Measurements from ENCODE around the gene TOMM34. TPM values are rescaled to one million over a fixed set of nuclear protein-coding genes. Genes with fewer than 3 reads are reported as not detected.
A peak's percentile ranks its signal among the peaks of the same experiment; 100 is the strongest.

TOMM34 gene
- polyA plus RNA-seq, 3 donors, result 6.4 to 9.1 (median 7.7) TPM

GRCh38 chr20:44961011-44961869 lies 1.0 kb upstream of the TOMM34 start:
- H3K27me3 ChIP-seq (ENCODE audit: control insufficient read depth in 2 of 2, insufficient read depth in 2 of 2, low read length in 2 of 2), result no peaks in the 10 kb centered on the region
- no peaks in the 10 kb centered on the region for H3K9me3 Mint-ChIP-seq
- peaks cover 14% of the 10 kb centered on the region for H4K20me1 ChIP-seq (ENCODE audit: insufficient read depth, low read length)
- no peak overlapping the region for H3K4me2 ChIP-seq (replicated peaks; ENCODE audit: extremely low read depth, low read length, poor library complexity, severe bottlenecking)
- peaks cover 5 to 14% of the 10 kb centered on the region in 2 donors for H3K36me3 Mint-ChIP-seq
- peak overlapping the region in 1 of 3 experiments; percentile 89 for H3K4me3 ChIP-seq (replicated peaks in 1 of 3; ENCODE audit: low read depth in 2 of 3, low read length in 3 of 3)
- no peaks in the 10 kb centered on the region for H3K27me3 Mint-ChIP-seq (ENCODE audit: low read depth in 3 of 3)
- no peak overlapping the region for H3K9ac ChIP-seq (ENCODE audit: insufficient read depth, low read length, poor library complexity, severe bottlenecking)
- peaks cover 34% of the 10 kb centered on the region for H3K4me1 Mint-ChIP-seq
- intact Hi-C loops (cut with micrococcal nuclease), result loop anchor here in 1 of 2 donors (10.0 kb wide), 1 partner anchor 316 kb away; no protein-coding TSS in a partner anchor
- no peak for TF ChIP-seq CTCF (IDR thresholded peaks at IDR 0.05)
- H3K4me3 Mint-ChIP-seq, result no peak overlapping the region
- peak overlapping the region in 1 of 7 donors; percentile 58 for H3K27ac Mint-ChIP-seq
- no peak for DNase-seq
- no peaks in the 10 kb centered on the region for H3K9me3 ChIP-seq (replicated peaks in 1 of 2; ENCODE audit: control insufficient read depth in 1 of 2, insufficient read depth in 1 of 2, low read length in 2 of 2)
- H3K4me1 ChIP-seq (ENCODE audit: control insufficient read depth in 1 of 2, insufficient read depth in 2 of 2, low read length in 2 of 2), result peaks cover 19 to 32% of the 10 kb centered on the region in 2 donors
- H2AFZ ChIP-seq (ENCODE audit: insufficient read depth, low read depth, low read length, poor library complexity, severe bottlenecking), result no peak overlapping the region
- no peak overlapping the region for H3K27ac ChIP-seq (ENCODE audit: low read depth in 1 of 2, low read length in 2 of 2)
- WGBS (ENCODE audit: insufficient coverage), result 100% methylated on average over 3 of the region's 4 CpGs
- peaks cover 34% of the 10 kb centered on the region for H3K79me2 ChIP-seq (ENCODE audit: insufficient read depth, low read length)
- peaks cover 0 to 3% of the 10 kb centered on the region in 2 donors for H3K36me3 ChIP-seq (replicated peaks in 1 of 2; ENCODE audit: control insufficient read depth in 1 of 2, insufficient read depth in 2 of 2, low read length in 2 of 2)

GRCh38 chr20:44959638-44960102 lies 527 bp downstream of the TOMM34 start:
- Histone ChIP-seq H3K27ac (ENCODE audit: low read depth in 1 of 2, low read length in 2 of 2) (peak overlapping the region in 1 of 2 donors; percentile 75), H3K36me3 (replicated peaks in 1 of 2; ENCODE audit: control insufficient read depth in 1 of 2, insufficient read depth in 2 of 2, low read length in 2 of 2) (peaks cover 12 to 18% of the 10 kb centered on the region in 2 donors), H4K20me1 (ENCODE audit: insufficient read depth, low read length) (peaks cover 14% of the 10 kb centered on the region), H3K4me3 (replicated peaks in 1 of 3; ENCODE audit: low read depth in 2 of 3, low read length in 3 of 3) (peak overlapping the region; percentile 64 to 92 (median 89)), H3K9me3 (replicated peaks in 1 of 2; ENCODE audit: control insufficient read depth in 1 of 2, insufficient read depth in 1 of 2, low read length in 2 of 2) (no peaks in the 10 kb centered on the region), H3K9ac (ENCODE audit: insufficient read depth, low read length, poor library complexity, severe bottlenecking) (peak overlapping the region; percentile 74), H3K27me3 (ENCODE audit: control insufficient read depth in 2 of 2, insufficient read depth in 2 of 2, low read length in 2 of 2) (no peaks in the 10 kb centered on the region), H3K4me1 (ENCODE audit: control insufficient read depth in 1 of 2, insufficient read depth in 2 of 2, low read length in 2 of 2) (peaks cover 24 to 26% of the 10 kb centered on the region in 2 donors), H3K4me2 (replicated peaks; ENCODE audit: extremely low read depth, low read length, poor library complexity, severe bottlenecking) (peak overlapping the region; percentile 90), H2AFZ (ENCODE audit: insufficient read depth, low read depth, low read length, poor library complexity, severe bottlenecking) (peak overlapping the region; percentile 90), H3K79me2 (ENCODE audit: insufficient read depth, low read length) (peaks cover 30% of the 10 kb centered on the region)
- WGBS (ENCODE audit: insufficient coverage), result 22% methylated on average over 5 of the region's 13 CpGs
- intact Hi-C loops (cut with micrococcal nuclease), result loop anchor here in 1 of 2 donors (5.0 to 10.0 kb wide), 2 partner anchors 38 to 315 kb away; no protein-coding TSS in a partner anchor
- H3K4me3 Mint-ChIP-seq, result peak overlapping the region; percentile 90 to 98
- peaks cover 42% of the 10 kb centered on the region for H3K4me1 Mint-ChIP-seq
- H3K27me3 Mint-ChIP-seq (ENCODE audit: low read depth in 3 of 3), result no peaks in the 10 kb centered on the region
- peak overlapping the region in 6 of 7 donors; percentile 28 to 89 (median 78) for H3K27ac Mint-ChIP-seq
- H3K9me3 Mint-ChIP-seq, result no peaks in the 10 kb centered on the region
- H3K36me3 Mint-ChIP-seq, result peaks cover 20 to 30% of the 10 kb centered on the region in 2 donors
- no peak for TF ChIP-seq CTCF (IDR thresholded peaks at IDR 0.05)
- peak in 1 of 3 donors; percentile 64 for DNase-seq

All from CD14-positive monocyte (primary cell).